ENCODE data around the gene SLC35F3. TPM values are rescaled to one million over a fixed set of nuclear protein-coding genes. Genes with fewer than 3 reads are reported as not detected.

SLC35F3 gene
- total and polyA plus RNA-seq, 12 donors = 0.12 to 3.2 (median 0.46) TPM

- TF ChIP-seq POLR2A (IDR thresholded peaks at IDR 0.05) (no peak), CTCF (IDR thresholded peaks at IDR 0.05) (no peak)
- no peak overlapping the region for H3K4me3 ChIP-seq
- no peak overlapping the region for H3K27ac ChIP-seq
- 72 to 75% (median 74%) methylated on average over 5 of the region's 5 CpGs for WGBS, 4 donors
- H3K4me1 ChIP-seq (replicated peaks in 1 of 2) = no peaks in the 10 kb centered on the region
- no peaks in the 10 kb centered on the region for H3K27me3 ChIP-seq
- no peaks in the 10 kb centered on the region for H3K9me3 ChIP-seq (replicated peaks in 1 of 3)
- DNase-seq = no peak
- intact Hi-C loops (cut with DNase I) = no loop called here
- H3K36me3 ChIP-seq (replicated peaks in 1 of 2) = no peaks in the 10 kb centered on the region
Observed at GRCh38 chr1:233916706-233917105, 12.2 kb downstream of the SLC35F3 start.

- WGBS, 4 donors = 69 to 75% (median 73%) methylated on average over 7 of the region's 7 CpGs
- H3K4me1 ChIP-seq (replicated peaks in 1 of 2) = no peaks in the 10 kb centered on the region
- no peaks in the 10 kb centered on the region for H3K36me3 ChIP-seq (replicated peaks in 1 of 2)
- H3K4me3 ChIP-seq = no peak overlapping the region
- no peak overlapping the region for H3K27ac ChIP-seq
- DNase-seq = no peak
- H3K9me3 ChIP-seq (replicated peaks in 1 of 3) = no peaks in the 10 kb centered on the region
- TF ChIP-seq POLR2A (IDR thresholded peaks at IDR 0.05) (no peak), CTCF (IDR thresholded peaks at IDR 0.05) (no peak)
- intact Hi-C loops (cut with DNase I) = no loop called here
- no peaks in the 10 kb centered on the region for H3K27me3 ChIP-seq
Observed at GRCh38 chr1:233919786-233920185, 15.3 kb downstream of the SLC35F3 start.

- intact Hi-C loops (cut with DNase I) = no loop called here
- Histone ChIP-seq H3K36me3 (replicated peaks in 1 of 2) (no peaks in the 10 kb centered on the region), H3K27me3 (no peaks in the 10 kb centered on the region), H3K9me3 (replicated peaks in 1 of 3) (no peaks in the 10 kb centered on the region), H3K4me1 (replicated peaks in 1 of 2) (no peaks in the 10 kb centered on the region), H3K4me3 (no peak overlapping the region), H3K27ac (no peak overlapping the region)
- DNase-seq = no peak
- WGBS, 4 donors = 61 to 70% (median 64%) methylated on average over 2 of the region's 2 CpGs
- no peak for TF ChIP-seq CTCF (IDR thresholded peaks at IDR 0.05)
- TF ChIP-seq POLR2A (IDR thresholded peaks at IDR 0.05) = no peak
Observed at GRCh38 chr1:233928123-233928522, 23.6 kb downstream of the SLC35F3 start.

DNA sequence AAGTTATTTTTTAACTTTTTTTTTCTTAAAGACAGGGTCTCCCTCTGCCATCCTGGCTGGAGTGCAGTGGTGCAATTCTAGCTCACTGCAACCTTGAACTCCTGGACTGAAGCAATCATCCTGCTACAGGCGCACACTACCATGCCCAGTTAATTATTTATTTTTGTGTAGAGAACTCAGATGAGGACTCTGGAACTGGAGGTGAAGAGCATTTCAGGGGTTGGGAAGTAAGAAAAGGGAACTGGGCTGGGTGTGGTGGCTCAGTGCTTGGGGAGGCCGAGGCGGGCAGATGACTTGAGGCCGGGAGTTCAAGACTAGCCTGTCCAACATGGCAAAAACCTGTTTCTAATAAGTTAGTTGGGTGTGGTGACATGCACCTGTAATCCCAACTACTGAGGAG, 28.9 kb downstream of the SLC35F3 start:
- DNase-seq = no peak
- H3K9me3 ChIP-seq (replicated peaks in 1 of 3) = no peaks in the 10 kb centered on the region
- H3K36me3 ChIP-seq (replicated peaks in 1 of 2) = no peaks in the 10 kb centered on the region
- no peak overlapping the region for H3K4me3 ChIP-seq
- TF ChIP-seq CTCF (IDR thresholded peaks at IDR 0.05) (no peak), POLR2A (IDR thresholded peaks at IDR 0.05) (no peak)
- no peak overlapping the region for H3K27ac ChIP-seq
- 85 to 92% (median 90%) methylated on average over 4 of the region's 4 CpGs for WGBS, 4 donors
- intact Hi-C loops (cut with DNase I) = no loop called here
- H3K4me1 ChIP-seq (replicated peaks in 1 of 2) = no peaks in the 10 kb centered on the region
- H3K27me3 ChIP-seq = no peaks in the 10 kb centered on the region

Measured in adrenal gland (tissue), 12 donors.